HG03439 (cell line): ENCODE measurements around the gene MIOX.
A peak's percentile ranks its signal among the peaks of the same experiment; 100 is the strongest.

Experiments
- ATAC-seq: cut with Tn5 transposase; IDR thresholded peaks from one replicate; pipeline ENCODE4 v1.9.1; 2021; ENCODE audit warnings: mild to moderate bottlenecking, moderate library complexity; ENCODE audit not compliant: unreplicated experiment

The MIOX gene

DNA sequence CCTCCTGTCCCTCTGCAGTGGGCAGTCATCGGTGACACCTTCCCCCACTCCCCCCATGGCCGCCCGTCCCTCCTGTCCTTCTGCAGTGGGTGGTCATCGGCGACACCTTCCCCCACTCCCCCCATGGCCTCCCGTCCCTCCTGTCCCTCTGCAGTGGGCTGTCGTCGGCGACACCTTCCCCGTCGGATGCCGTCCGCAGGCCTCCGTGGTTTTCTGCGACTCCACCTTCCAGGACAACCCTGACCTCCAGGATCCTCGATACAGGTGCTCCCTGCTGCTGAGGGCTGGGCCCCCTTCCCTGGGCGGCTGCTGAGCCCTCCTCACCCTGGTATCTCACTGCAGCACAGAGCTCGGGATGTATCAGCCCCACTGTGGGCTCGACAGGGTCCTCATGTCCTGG is 2.2 kb downstream of the MIOX start:
- ATAC-seq, result no peak

GRCh38 chr22:50489363-50490243 is 2.9 kb downstream of the MIOX start:
- no peak for ATAC-seq

DNA sequence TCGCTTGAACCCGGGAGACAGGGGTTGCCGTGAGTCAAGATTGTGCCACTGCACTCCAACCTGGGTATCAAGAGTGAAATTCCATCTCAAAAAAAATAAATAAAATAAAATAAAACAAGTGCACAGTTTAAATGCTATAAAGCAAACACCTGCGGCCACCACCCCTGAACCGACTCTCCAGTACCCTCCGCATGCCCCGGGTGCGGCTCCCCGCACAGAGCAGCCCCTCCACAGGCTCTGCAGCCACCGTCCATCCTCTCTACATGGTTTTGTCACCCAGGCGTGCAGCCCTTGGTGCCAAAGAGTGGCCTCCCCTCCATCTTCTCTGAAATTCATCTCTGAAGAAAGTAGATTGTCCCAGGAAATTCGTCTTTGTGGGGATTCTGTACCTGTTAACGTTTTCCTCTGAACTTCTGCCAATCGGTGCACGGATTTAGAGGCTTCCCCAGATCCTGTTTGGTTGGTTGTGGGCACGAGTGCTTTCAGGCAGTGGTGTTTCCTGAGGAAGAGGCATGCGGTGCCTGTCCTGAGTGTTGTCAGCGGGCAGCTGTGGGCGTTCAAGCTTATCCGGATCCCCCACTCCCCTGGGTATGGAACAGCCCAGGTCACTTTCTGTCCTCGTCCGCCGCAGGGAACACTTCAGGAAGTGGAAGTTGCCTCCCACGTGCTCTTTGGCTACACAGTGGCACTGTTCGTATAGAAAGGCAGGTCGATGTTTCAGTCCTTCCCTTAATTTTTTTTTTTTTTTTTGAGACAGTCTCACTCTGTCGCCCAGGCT is 4.1 kb downstream of the MIOX start:
- ATAC-seq, result no peak

DNA sequence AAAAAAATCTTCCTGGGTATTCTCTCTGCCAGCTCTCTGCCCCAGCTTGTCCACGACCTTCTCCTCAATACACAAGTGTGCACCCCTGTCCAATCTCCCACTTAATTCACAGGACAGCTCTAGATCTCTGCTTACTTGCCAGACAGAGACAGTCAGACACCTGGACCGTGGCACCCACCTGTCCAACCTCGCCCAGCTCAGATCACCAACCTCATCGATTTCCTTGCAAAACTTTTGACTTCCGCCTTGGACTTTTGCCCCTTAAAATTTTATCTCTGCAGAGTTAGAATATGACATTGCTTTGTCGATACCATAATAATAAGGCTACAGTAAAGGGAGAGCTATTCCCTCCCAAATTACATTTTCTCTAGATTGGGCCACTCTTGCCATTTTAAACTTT is 10.4 kb downstream of the MIOX start:
- ATAC-seq, result no peak

- no peak for ATAC-seq
Measured at GRCh38 chr22:50498322-50498890, 11.7 kb downstream of the MIOX start.

GRCh38 chr22:50500452-50500851 is 13.8 kb downstream of the MIOX start:
- ATAC-seq, result no peak

- no peak for ATAC-seq
Measured at GRCh38 chr22:50502096-50502495, 15.4 kb downstream of the MIOX start.

- no peak for ATAC-seq
Measured at GRCh38 chr22:50502628-50503474, 16.2 kb downstream of the MIOX start.

DNA sequence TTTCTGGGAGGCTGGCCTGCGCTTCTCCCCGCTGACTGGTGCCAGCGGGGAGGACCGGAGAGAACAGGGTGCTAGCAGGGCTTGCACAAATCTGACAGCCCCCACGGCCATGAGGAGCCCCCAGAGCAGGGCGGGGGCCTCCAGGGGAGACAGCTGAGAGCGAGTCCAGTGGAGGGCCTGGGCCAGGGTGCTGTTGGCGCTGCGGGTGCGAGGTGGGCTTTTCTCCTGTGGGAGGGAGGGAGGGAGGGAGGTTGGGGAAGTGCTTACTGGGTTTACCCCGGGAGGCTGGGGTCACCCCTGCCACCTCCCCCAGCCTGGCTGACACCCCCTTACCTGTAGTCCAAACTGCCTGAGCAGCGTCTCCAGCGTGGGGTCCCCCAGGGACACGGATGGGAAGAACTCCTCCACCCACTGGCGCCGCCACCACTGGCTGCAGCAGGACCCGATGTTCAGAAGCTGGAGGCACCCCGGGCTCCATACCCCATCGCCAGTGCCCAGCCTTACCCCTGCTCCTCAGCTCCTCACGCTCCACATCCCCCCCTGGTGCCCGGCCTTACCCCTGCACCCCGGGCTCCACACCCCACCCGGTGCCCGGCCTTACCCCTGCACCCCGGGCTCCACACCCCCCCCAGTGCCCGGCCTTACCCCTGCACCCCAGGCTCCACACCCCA is 17.0 kb downstream of the MIOX start:
- no peak for ATAC-seq

DNA sequence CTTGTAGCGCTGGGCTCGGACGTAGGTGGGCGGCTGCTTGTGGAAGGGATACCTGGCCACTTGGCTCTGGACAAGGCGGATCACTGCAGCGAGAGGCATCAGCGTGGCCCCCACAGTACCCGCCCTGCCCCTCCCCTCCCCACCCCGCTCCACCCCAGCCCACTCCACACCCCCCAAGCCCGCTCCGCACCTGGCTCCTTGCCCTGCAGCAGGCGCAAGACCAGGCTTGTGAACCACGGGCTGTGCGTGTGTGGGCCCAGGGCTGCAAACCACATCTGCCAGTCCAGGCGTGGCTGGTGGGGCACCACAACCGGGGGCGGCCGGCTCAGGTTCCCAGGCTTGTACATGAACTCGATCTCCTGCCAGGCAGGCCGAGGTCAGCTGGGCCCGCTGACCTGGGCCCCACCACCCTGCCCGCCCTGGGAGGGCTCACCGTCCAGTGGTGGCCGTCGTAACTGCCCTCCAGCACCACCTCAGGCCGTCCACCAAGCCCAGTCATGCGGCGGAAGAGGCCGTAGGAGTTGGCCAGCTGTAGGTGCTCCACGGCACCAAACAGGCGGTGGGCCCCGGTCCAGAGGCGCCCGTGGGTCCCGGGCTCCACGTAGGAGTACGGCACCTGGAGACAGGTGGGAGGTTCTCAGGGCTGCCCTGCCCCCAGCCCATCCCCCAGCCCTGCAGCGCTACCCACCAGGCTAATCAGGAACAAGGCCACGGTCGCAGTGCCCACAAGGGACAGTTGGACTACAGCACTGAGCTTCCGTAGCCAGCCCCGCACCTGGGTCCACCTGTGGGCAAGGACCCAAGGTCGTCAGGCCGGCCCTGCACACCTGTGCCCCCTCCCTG is 17.9 kb downstream of the MIOX start:
- ATAC-seq, result no peak

- no peak for ATAC-seq
Measured at GRCh38 chr22:50505276-50505775, 18.7 kb downstream of the MIOX start.

DNA sequence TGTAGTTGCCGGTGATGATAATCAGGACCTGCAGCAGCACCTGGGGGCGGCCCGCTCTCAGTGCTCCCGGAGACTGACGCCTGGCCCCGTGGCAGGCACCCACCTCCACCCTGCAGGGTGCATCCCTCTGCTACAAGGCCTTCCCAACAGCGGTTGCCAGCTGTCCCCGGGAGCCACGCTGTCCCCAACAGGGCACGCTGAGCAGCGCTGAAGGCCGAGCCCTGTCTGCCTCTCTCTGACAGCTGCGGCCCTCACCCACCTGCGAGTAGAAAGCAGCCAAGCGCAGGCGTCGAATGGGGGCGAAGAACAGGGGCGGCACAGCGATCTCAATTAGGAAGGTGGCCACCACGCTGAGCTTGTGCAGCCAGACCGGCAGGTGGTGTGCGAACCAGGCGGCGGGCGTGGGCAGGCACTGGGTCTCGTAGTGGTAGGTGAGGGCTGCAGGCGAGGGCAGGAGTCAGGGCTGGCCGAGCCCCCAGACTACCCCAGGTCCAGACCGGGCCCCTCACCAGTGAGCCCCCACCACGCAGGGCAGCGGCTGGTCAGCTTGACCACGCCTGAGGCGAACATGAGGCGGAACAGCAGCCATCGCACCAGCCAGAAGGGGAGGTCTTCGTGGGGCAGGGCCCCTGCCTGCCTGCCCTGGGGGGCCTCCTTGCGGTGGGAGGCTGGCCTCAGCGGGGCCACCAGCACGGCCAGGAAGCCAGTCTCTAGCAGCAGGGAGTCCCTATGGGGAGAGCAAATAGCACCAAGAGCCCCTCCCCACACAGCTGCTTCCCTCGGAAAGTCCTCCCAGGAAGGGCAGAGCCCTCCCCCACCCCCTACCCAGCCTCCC is 19.3 kb downstream of the MIOX start:
- no peak for ATAC-seq

- peak; percentile 5 for ATAC-seq
Measured at GRCh38 chr22:50506611-50507420, 20.2 kb downstream of the MIOX start.

DNA sequence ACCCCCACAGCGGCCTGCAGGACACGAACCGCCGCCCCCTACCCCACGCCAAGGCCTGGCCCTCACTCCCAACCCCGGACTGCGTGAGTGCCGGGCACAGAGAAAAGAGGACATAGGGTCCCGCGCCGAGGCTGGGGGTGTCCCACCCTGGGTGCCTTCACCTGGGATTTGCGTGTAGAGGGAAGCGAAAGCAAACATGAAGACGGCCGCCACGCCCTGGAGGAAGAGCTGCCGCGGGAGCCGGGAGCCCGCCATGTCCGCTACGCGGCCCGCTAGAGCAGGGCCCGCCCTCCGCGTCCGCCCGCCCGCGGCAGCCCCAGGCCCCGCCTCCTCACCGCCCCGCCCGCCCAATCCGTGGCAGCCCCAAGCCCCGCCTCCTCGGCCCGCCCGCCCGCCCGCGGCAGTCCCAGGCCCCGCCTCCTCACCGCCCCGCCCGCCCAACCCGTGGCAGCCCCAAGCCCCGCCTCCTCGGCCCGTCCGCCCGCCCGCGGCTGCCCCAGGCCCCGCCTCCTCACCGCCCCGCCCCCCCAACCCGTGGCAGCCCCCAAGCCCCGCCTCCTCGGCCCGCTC is 20.8 kb downstream of the MIOX start, which contains the start of gene LMF2:
TSS of gene LMF2 (minus strand) at position 282 of the 570 bp plus-strand sequence. CDS start at position 255, 27 bp downstream.
- peak; percentile 40 for ATAC-seq

GRCh38 chr22:50507991-50508884 is 21.6 kb downstream of the MIOX start, which contains the start of gene NCAPH2:
NCAPH2 (plus strand) TSS chr22:50508224; CDS start chr22:50508338, 114 bp downstream.
- peak; percentile 75 for ATAC-seq

- ATAC-seq, result no peak
Measured at GRCh38 chr22:50508897-50509296, 22.2 kb downstream of the MIOX start.
